Measurements from ENCODE around the gene KLHDC4.
A peak's percentile ranks its signal among the peaks of the same experiment; 100 is the strongest.
"Not testable (repeated sequence)": the region's sequence is repeated elsewhere in the genome, so short reads cannot be mapped to it uniquely, and the experiment has no call there.

KLHDC4 gene

DNA sequence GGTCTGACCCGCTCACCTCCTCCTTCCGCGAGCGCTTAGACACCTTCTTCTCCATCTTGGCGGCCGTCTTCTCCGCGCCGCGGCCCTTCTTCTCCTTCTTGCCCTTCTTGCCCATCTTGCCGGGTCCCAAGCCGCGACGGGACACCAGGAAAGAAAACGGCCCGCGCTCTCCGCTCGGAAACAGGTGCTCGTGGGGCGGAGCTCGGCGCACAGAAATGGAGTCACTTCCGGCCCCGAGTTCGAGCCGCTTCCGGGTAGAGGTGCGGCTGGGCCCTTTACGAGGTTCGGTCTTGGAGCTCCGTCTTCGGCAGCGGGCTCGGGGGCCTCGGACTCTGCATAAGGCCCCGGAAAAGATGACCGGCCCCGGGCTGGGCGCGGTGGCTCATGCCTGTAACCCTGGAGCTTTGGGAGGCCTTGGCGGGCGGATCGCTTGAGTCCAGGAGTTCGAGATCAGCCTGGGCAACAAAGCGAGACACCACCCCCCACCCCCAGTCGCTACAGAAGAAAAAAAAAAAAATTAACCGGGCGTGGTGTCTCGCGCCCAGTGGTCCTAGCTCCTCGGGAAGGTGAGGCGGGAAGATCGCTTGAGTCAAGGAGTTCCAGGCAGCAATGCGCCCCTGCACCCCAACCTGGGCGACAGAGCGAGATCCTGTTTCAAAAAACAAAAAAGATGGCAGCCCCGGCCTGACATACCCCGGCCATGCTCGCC, at the start of gene KLHDC4:
TSS of gene KLHDC4 (minus strand) at position 211 of the 709 bp plus-strand sequence. CDS start at position 115, 96 bp downstream.
- TF ChIP-seq POLR2A (IDR thresholded peaks at IDR 0.05; ENCODE audit: low read length) (peak; percentile 88), GATA1 (IDR thresholded peaks at IDR 0.05; ENCODE audit: low read depth, low read length) (no peak)
- peak; percentile 92 to 94 for DNase-seq

DNA sequence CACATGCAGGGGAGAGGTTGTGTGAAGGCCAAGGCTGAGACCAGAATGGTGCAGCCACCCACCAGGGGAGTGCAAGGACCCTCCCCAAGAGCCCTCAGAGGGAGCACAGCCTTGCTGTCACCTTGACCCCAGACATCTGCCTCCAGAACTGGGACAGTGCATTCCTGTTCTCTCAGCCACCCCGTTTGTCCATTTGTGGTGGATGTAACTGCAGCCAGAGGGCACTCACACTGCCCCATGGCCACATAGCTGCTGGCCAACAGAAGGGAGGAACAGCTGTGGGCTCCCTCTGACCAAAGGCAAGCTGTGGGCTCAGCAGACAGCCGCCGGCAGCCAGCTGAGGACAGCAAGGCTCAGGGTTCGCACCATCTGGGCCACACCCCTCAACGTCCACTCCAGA, 49.8 kb upstream of the KLHDC4 start:
- no peak for DNase-seq
- TF ChIP-seq POLR2A (IDR thresholded peaks at IDR 0.05; ENCODE audit: low read length) (no peak), GATA1 (IDR thresholded peaks at IDR 0.05; ENCODE audit: low read depth, low read length) (no peak)

DNA sequence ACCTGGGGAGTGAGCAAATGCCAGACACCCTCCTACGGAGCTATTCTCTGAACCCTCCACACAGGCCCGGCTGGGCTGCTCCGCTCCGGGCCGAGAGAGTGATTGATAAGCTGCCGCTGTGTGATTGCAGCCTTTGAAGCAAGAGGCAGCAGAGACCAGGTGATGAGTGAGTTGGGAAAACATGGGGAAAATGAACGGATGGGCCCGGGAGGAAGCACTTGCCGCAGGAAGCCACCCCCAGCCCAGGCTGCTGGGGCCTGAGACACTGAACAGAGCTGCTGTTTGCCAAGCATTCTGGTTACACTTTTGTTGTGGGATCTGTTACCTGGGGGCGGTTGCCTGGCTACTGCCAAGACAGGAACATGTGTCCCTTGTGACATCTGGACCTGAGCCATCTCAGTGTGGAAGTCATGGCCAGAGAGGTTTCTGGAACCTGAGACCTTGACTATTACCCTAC, 46.4 kb upstream of the KLHDC4 start:
- DNase-seq: no peak
- TF ChIP-seq GATA1 (IDR thresholded peaks at IDR 0.05; ENCODE audit: low read depth, low read length): no peak
- TF ChIP-seq POLR2A (IDR thresholded peaks at IDR 0.05; ENCODE audit: low read length): no peak

DNA sequence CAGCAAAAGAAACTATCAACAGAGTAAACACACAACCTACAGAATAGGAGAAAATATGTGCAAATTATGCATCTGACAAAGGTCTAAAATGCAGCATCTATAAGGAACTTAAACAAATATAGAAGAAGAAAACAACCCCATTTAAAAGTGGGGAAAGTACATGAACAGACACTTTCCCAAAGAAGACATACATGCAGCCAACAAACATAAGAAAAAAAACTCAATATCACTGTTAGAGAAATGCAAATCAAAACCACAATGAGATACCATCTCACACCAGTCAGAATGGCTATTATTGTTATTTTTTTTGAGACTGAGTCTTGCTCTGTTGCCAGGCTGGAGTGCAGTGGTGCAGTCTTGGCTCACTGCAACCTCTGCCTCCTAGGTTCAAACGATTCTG, 45.7 kb upstream of the KLHDC4 start:
- DNase-seq: not testable (repeated sequence)

DNA sequence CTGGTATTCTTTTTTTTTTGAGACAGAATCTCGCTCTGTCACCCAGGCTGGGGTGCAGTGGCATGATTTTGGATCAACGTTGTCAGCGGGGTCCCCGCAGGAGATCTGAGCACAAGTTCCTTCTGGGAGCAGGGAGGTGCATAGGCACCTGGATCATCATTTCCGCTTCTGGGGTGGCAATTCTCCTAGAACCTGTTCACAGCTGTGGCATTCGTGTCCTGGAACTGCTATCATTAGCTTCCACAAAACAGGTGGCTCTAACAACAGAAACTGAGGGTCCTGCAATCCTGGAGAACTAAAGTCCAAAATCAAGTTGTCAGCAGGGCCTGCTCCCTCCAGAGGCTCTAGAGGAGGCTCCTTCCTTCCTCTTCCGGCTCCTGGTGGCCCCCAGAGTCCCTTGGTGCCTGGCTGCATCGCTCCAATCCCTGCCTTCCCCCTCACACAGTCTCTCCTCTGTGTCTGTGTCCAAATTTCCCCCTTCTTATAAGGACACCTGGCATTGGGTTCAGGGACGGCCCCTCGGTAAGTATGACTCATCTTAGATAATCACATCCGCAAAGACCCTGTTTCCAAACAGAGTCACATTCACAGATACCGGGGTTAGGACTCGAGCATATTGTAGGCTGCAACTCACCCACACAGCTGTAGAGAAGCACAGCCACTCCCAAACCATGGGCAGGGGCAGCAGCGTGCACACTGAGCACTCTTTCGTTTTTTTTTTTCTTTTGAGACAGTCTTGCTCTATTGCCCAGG, 43.5 kb upstream of the KLHDC4 start:
- TF ChIP-seq POLR2A (IDR thresholded peaks at IDR 0.05; ENCODE audit: low read length) (no peak), GATA1 (IDR thresholded peaks at IDR 0.05; ENCODE audit: low read depth, low read length) (no peak)
- no peak for DNase-seq

DNA sequence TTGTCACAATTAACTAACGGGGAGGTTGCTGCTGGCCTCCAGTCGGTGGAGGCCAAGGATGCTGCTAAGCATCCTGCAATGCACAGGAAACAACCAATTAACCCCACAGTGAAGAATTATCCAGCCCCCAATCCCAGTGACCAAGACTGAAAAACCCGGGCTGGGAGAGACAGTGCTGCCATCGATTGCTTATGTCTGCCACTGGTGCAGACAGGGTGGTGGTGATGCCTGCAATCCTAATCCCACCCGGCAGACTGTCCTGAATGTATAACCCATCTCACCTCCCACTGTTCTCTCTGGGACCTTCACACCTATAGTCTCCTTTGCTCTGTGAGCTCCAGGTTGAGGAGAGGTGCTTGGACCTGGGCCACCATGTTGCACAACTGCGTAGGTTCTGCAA, 42.3 kb upstream of the KLHDC4 start:
- no peak for DNase-seq
- TF ChIP-seq GATA1 (IDR thresholded peaks at IDR 0.05; ENCODE audit: low read depth, low read length): no peak
- no peak for TF ChIP-seq POLR2A (IDR thresholded peaks at IDR 0.05; ENCODE audit: low read length)

DNA sequence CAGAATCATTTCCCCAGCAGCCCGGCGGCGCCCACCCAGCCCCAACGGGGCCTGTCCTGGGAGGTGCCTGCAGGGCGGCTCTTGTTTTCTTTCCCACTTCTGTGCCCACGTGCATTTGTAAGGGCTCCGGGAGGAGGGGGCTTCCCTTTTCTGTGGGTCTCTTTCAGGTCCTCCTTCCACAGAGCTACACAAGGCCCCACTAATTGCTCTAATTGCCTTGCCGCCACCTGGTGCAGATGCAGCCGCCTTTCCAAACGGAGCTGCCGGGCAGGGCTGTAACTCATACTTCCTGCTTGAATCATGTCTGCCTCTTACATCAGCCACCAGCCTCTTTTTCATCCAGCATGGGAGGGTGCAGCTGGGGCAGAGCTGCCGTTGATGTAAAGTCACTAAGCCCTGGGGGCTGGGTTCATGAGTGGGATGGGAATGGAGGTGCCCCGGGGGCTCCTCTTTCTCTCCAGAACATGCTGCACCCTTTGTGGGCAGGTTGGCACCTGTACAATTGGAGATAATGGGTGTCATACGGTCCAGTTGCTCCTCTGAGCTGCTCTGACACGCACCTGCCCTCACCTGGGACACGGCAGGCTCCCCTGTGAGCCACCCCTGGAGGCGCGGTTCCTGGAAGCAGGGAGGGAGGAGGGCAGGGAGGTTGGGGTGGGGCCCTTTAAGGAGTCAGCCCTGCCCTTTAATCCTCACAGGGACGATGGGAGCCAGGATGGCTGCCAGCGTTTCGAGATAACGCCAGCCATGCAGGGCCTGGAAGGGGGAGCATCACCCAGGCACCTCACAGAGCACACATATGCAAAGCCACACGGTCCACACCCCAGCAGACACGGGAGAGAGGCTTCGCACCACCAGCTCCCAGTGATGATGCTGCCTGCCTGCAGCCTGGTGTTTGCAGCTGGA, 41.1 kb upstream of the KLHDC4 start:
- peak; percentile 82 to 92 for DNase-seq
- no peak for TF ChIP-seq GATA1 (IDR thresholded peaks at IDR 0.05; ENCODE audit: low read depth, low read length)
- TF ChIP-seq POLR2A (IDR thresholded peaks at IDR 0.05; ENCODE audit: low read length): peak; percentile 17

DNA sequence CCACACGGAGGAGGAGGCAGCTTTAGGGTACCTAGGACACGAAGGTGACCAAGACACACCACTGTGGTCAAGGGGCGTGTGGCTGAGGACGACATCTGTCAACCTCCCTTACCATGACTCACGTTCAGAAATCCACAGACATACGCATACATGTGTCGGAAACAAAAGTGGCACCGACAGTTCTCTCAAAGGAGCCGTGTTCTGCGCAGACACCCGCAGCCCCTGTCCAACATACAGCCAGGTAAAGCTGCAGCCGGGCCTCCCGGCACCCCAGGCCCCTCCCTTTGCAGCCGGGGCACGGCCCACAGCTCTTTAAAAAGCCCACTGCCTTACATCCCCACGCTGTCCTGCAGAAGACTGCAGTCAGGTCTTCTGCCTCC, 40.5 kb upstream of the KLHDC4 start:
- TF ChIP-seq GATA1 (IDR thresholded peaks at IDR 0.05; ENCODE audit: low read depth, low read length): no peak
- no peak for TF ChIP-seq POLR2A (IDR thresholded peaks at IDR 0.05; ENCODE audit: low read length)
- peak in 1 of 2 experiments; percentile 61 for DNase-seq

DNA sequence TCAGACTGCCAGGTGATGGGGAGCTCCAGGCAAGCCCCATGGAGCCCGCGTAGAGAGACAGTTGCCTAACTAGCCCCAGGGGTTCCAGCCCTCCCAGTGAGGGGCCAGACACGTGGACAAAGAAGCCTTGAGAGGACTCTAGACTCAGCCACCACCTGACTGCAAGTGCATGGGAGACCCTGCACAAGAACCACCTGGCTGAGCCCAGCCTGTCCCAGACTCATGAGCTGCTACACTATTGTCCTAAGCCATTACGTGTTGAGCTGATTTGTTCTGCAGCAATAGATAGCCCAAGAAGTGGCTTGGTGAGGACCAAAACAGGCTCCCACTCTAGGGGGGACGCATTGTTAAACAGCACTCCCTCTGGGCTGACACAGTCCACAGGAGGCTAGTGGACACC, 37.6 kb upstream of the KLHDC4 start:
- no peak for DNase-seq

DNA sequence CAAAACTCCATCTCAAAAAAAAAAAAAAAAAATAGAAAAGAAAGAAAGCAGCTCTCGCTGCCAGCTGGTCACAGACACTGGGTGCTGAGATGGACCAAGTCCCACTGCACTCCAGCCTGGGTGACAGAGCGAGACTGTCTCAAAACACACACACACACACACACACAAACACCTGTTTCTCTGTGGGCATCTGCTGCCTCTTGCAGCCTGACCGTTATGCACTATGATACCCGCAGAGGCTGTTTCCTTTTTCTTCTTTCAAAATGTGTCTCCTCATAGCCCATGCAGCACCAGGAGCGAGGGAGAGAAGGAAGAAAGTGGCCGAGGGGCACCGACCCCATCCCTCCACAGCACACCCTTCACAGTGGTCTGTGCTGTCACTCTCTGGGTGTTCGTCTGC, 36.9 kb upstream of the KLHDC4 start:
- no peak for DNase-seq
- TF ChIP-seq GATA1 (IDR thresholded peaks at IDR 0.05; ENCODE audit: low read depth, low read length): no peak
- TF ChIP-seq POLR2A (IDR thresholded peaks at IDR 0.05; ENCODE audit: low read length): no peak

More for the DNA sequence above, 37.6 kb upstream of the KLHDC4 start:
- TF ChIP-seq POLR2A (IDR thresholded peaks at IDR 0.05; ENCODE audit: low read length): no peak
- no peak for TF ChIP-seq GATA1 (IDR thresholded peaks at IDR 0.05; ENCODE audit: low read depth, low read length)

DNA sequence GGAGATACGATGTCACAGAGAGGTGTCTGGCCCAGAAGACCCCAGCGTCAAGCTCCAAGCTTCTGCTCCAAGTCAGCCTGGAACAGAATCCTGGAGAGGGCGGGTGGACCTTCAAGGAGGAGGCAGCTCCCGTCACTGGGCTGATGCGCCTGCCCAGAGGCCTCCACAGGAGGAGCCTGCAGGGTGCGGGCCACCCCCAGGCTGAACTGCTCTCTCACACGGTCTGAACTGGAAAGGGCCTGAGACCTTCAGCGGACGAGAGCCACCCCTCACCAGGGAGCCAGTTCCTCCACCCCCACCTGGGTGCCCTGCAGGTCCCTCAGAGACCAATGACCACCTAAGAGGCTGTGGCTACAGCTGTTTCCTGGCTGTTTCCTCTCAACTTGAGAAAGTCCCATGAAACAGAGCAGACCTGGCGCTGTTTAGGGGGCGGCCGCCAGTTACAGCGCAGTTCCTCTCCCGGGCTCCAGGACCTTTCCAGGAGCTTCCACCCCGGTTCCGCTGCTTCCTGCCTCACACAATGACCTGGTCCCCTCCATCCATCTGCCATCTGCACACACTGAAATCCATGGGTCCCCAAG, 36.0 kb upstream of the KLHDC4 start:
- DNase-seq: no peak
- TF ChIP-seq GATA1 (IDR thresholded peaks at IDR 0.05; ENCODE audit: low read depth, low read length) (no peak), POLR2A (IDR thresholded peaks at IDR 0.05; ENCODE audit: low read length) (no peak)

DNA sequence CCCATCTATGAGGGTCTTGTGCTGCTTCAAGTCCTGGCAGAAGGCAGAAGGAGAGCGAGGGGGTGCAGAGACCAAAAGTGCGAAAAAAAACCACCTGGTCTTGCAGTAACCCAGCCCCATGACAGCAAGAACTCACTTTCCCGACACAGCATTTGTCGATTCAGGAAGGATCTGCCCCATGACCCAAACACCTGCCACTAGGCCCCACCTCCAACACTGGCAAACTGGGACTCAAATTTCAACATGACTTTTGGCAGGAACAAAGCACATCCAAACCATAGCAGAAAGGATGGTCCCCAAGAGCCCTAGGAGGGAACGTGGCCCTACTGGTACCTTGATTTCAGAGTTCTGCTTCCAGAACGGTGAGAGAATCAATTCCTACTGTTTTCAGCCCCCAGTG, 34.7 kb upstream of the KLHDC4 start:
- no peak for DNase-seq
- TF ChIP-seq POLR2A (IDR thresholded peaks at IDR 0.05; ENCODE audit: low read length) (no peak), GATA1 (IDR thresholded peaks at IDR 0.05; ENCODE audit: low read depth, low read length) (no peak)

DNA sequence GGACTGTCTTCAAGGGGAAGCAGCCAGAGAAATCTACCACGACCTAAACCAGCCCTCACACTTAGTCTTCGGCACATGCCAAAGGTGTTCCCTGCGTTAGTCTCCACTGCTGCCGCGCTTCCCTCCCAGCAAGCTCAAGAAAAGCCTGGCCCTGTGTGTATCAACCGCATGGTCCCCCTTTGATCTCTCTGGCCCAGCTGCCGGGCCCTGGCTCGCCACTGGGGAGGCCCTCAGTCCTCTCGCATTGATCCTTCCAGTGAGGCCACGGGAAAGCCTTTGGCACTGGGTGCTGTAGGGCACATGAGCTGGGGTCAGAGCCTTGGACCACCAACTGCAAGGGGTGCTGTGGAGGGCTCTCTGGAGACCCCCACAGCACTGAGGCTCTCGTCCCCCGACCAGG, 29.6 kb upstream of the KLHDC4 start:
- no peak for DNase-seq
- no peak for TF ChIP-seq GATA1 (IDR thresholded peaks at IDR 0.05; ENCODE audit: low read depth, low read length)
- no peak for TF ChIP-seq POLR2A (IDR thresholded peaks at IDR 0.05; ENCODE audit: low read length)

Data from erythroblast (primary cell).